Effector memory CD8-positive, alpha-beta T cell (primary cell): ENCODE data around the gene HSPG2.
A peak's percentile ranks its signal among the peaks of the same experiment; 100 is the strongest.
"Not testable (repeated sequence)": the region's sequence is repeated elsewhere in the genome, so short reads cannot be mapped to it uniquely, and the experiment has no call there.

Experiments
- ATAC-seq: fragments of 150-1000 bp; cut with Tn5 transposase; replicated peaks from 2 replicates; pipeline ENCODE4 v1.10.0; 2021; ENCODE audit warnings: mild to moderate bottlenecking, moderate library complexity
- DNase-seq, 3 experiments: peaks; one replicate each; pipeline ENCODE4 v3.0.0; 2021
- H3K27ac Mint-ChIP-seq, 2 donors: one replicate each; pipeline ENCODE4 v1.8.0; 2022; ENCODE audit warnings: mild to moderate bottlenecking in 2 of 2, mixed read lengths in 2 of 2, moderate library complexity in 2 of 2
- H3K27me3 Mint-ChIP-seq, 2 donors: one replicate each; pipeline ENCODE4 v1.8.0; 2022; ENCODE audit warnings: mixed read lengths in 2 of 2
- H3K36me3 Mint-ChIP-seq: one replicate; pipeline ENCODE4 v1.8.0; 2022; ENCODE audit warnings: mild to moderate bottlenecking, moderate library complexity, mixed read lengths; ENCODE audit not compliant: insufficient read depth
- H3K4me1 Mint-ChIP-seq, 2 donors: one replicate each; pipeline ENCODE4 v1.8.0; 2022; ENCODE audit warnings: low read depth in 2 of 2, mixed read lengths in 2 of 2
- H3K4me3 Mint-ChIP-seq, 2 donors: one replicate each; pipeline ENCODE4 v1.8.0; 2022; ENCODE audit warnings: mild to moderate bottlenecking in 2 of 2, mixed read lengths in 2 of 2, moderate library complexity in 2 of 2
- H3K9me3 Mint-ChIP-seq, 2 donors: one replicate each; pipeline ENCODE4 v1.8.0; 2022; ENCODE audit warnings: mixed read lengths in 2 of 2

The HSPG2 gene

GRCh38 chr1:21921100-21921875 is 15.8 kb downstream of the HSPG2 start:
- Mint-ChIP-seq H3K36me3 (no peaks in the 10 kb centered on the region), H3K4me1 (no peaks in the 10 kb centered on the region), H3K9me3 (no peaks in the 10 kb centered on the region), H3K4me3 (no peak overlapping the region), H3K27ac (no peak overlapping the region), H3K27me3 (peaks cover 9 to 20% of the 10 kb centered on the region in 2 donors)
- ATAC-seq = no peak
- DNase-seq = no peak

GRCh38 chr1:21919520-21919919 is 17.6 kb downstream of the HSPG2 start:
- H3K4me1 Mint-ChIP-seq = no peaks in the 10 kb centered on the region
- H3K27ac Mint-ChIP-seq = no peak overlapping the region
- DNase-seq = no peak
- no peak for ATAC-seq
- no peaks in the 10 kb centered on the region for H3K9me3 Mint-ChIP-seq
- H3K27me3 Mint-ChIP-seq = peaks cover 9 to 12% of the 10 kb centered on the region in 2 donors
- peaks cover 3% of the 10 kb centered on the region for H3K36me3 Mint-ChIP-seq
- no peak overlapping the region for H3K4me3 Mint-ChIP-seq

GRCh38 chr1:21917239-21917631 is 19.9 kb downstream of the HSPG2 start:
- not testable (repeated sequence) for ATAC-seq, DNase-seq, H3K4me1 Mint-ChIP-seq, H3K9me3 Mint-ChIP-seq, H3K4me3 Mint-ChIP-seq, H3K27me3 Mint-ChIP-seq, H3K27ac Mint-ChIP-seq, H3K36me3 Mint-ChIP-seq

GRCh38 chr1:21916447-21917238 is 20.5 kb downstream of the HSPG2 start:
- Mint-ChIP-seq H3K9me3 (no peaks in the 10 kb centered on the region), H3K4me1 (peaks cover 4 to 7% of the 10 kb centered on the region in 2 donors), H3K27ac (no peak overlapping the region), H3K36me3 (peaks cover 3% of the 10 kb centered on the region), H3K4me3 (no peak overlapping the region), H3K27me3 (no peaks in the 10 kb centered on the region)
- ATAC-seq (no peak), DNase-seq (no peak)

- DNase-seq = no peak
- Mint-ChIP-seq H3K4me3 (no peak overlapping the region), H3K4me1 (peaks cover 6 to 10% of the 10 kb centered on the region in 2 donors), H3K36me3 (peaks cover 3% of the 10 kb centered on the region), H3K27me3 (peaks cover 4 to 6% of the 10 kb centered on the region in 2 donors), H3K27ac (no peak overlapping the region), H3K9me3 (no peaks in the 10 kb centered on the region)
- no peak for ATAC-seq
These were observed 22.1 kb downstream of the HSPG2 start for GRCh38 chr1:21914880-21915640.

- peaks cover 4 to 8% of the 10 kb centered on the region in 2 donors for H3K27me3 Mint-ChIP-seq
- H3K9me3 Mint-ChIP-seq = no peaks in the 10 kb centered on the region
These were observed 22.7 kb downstream of the HSPG2 start for GRCh38 chr1:21914450-21914849.

GRCh38 chr1:21913763-21914162 is 23.3 kb downstream of the HSPG2 start:
- Mint-ChIP-seq H3K4me3 (peak overlapping the region; percentile 27 to 40), H3K4me1 (peaks cover 8 to 10% of the 10 kb centered on the region in 2 donors), H3K27ac (peak overlapping the region; percentile 74 to 86), H3K36me3 (peaks cover 3% of the 10 kb centered on the region), H3K27me3 (peaks cover 4 to 8% of the 10 kb centered on the region in 2 donors), H3K9me3 (no peaks in the 10 kb centered on the region)
- peak; percentile 93 for ATAC-seq
- peak; percentile 9 to 15 (median 12) for DNase-seq

More at GRCh38 chr1:21914450-21914849, 22.7 kb downstream of the HSPG2 start:
- Mint-ChIP-seq H3K36me3 (peaks cover 3% of the 10 kb centered on the region), H3K4me1 (peaks cover 8 to 10% of the 10 kb centered on the region in 2 donors), H3K4me3 (no peak overlapping the region), H3K27ac (peak overlapping the region; percentile 74 to 86)
- ATAC-seq = no peak
- no peak for DNase-seq

GRCh38 chr1:21913258-21913657 is 23.9 kb downstream of the HSPG2 start:
- peaks cover 3% of the 10 kb centered on the region for H3K36me3 Mint-ChIP-seq
- no peaks in the 10 kb centered on the region for H3K9me3 Mint-ChIP-seq
- peak overlapping the region; percentile 74 to 86 for H3K27ac Mint-ChIP-seq
- no peak overlapping the region for H3K4me3 Mint-ChIP-seq
- no peak for ATAC-seq
- H3K27me3 Mint-ChIP-seq = peaks cover 4 to 8% of the 10 kb centered on the region in 2 donors
- peaks cover 8 to 10% of the 10 kb centered on the region in 2 donors for H3K4me1 Mint-ChIP-seq
- no peak for DNase-seq

GRCh38 chr1:21912038-21912758 is 24.9 kb downstream of the HSPG2 start:
- Mint-ChIP-seq H3K36me3 (peaks cover 3% of the 10 kb centered on the region), H3K4me3 (no peak overlapping the region), H3K9me3 (no peaks in the 10 kb centered on the region), H3K4me1 (peaks cover 8 to 10% of the 10 kb centered on the region in 2 donors), H3K27ac (no peak overlapping the region), H3K27me3 (peaks cover 4 to 8% of the 10 kb centered on the region in 2 donors)
- DNase-seq (no peak), ATAC-seq (no peak)

- Mint-ChIP-seq H3K27ac (peak overlapping the region in 1 of 2 donors; percentile 60), H3K4me3 (no peak overlapping the region), H3K9me3 (no peaks in the 10 kb centered on the region), H3K4me1 (peaks cover 8 to 10% of the 10 kb centered on the region in 2 donors), H3K36me3 (peaks cover 3% of the 10 kb centered on the region), H3K27me3 (peaks cover 4 to 8% of the 10 kb centered on the region in 2 donors)
- DNase-seq (no peak), ATAC-seq (no peak)
These were observed 25.7 kb downstream of the HSPG2 start for GRCh38 chr1:21911205-21912001.

- peak overlapping the region in 1 of 2 donors; percentile 60 for H3K27ac Mint-ChIP-seq
- H3K9me3 Mint-ChIP-seq = no peaks in the 10 kb centered on the region
- H3K36me3 Mint-ChIP-seq = no peaks in the 10 kb centered on the region
- H3K27me3 Mint-ChIP-seq = peaks cover 4 to 8% of the 10 kb centered on the region in 2 donors
- peaks cover 8 to 10% of the 10 kb centered on the region in 2 donors for H3K4me1 Mint-ChIP-seq
- ATAC-seq (no peak), DNase-seq (no peak)
- H3K4me3 Mint-ChIP-seq = no peak overlapping the region
These were observed 26.4 kb downstream of the HSPG2 start for GRCh38 chr1:21910558-21911204.
